ENCODE measurements around the gene ABCA4.

GRCh38 chr1:94068096-94068998 is 52.6 kb downstream of the ABCA4 start:
- TF ChIP-seq CTCF (IDR thresholded peaks at IDR 0.05) (no peak), POLR2A (IDR thresholded peaks at IDR 0.05) (no peak), EP300 (IDR thresholded peaks at IDR 0.05) (no peak), POLR2AphosphoS5 (IDR thresholded peaks at IDR 0.05) (peak in 1 of 3 donors; percentile 23)

Measured in stomach (tissue), 4 donors.